GM18868 (cell line): Measurements from ENCODE around the gene TWIST2.

Experiments used
- ATAC-seq: cut with Tn5 transposase; IDR thresholded peaks from one replicate; pipeline ENCODE4 v1.9.1; 2021; ENCODE audit warnings: mild to moderate bottlenecking, moderate library complexity; ENCODE audit not compliant: unreplicated experiment

The TWIST2 gene

GRCh38 chr2:238887616-238888015, 39.7 kb downstream of the TWIST2 start:
- ATAC-seq, result no peak

DNA sequence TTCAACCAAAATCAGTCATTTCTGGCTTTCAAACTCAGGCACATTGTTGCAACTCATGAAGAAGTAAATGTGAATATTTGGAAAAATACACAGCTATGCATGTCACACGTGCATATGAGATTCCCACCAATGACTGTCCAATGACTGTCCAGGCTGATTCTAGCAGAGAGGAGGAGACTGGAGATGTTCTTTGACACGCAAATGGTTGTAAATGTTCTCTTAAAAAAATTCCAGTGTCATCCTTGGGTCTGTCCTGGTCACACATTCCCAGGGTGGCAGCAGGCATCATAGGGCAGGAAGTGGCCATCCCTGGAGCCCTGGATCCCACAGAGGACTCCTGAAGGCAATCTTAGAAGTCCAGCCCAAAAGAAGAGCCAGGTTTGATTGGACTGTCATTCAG, 40.9 kb downstream of the TWIST2 start:
- ATAC-seq, result no peak

DNA sequence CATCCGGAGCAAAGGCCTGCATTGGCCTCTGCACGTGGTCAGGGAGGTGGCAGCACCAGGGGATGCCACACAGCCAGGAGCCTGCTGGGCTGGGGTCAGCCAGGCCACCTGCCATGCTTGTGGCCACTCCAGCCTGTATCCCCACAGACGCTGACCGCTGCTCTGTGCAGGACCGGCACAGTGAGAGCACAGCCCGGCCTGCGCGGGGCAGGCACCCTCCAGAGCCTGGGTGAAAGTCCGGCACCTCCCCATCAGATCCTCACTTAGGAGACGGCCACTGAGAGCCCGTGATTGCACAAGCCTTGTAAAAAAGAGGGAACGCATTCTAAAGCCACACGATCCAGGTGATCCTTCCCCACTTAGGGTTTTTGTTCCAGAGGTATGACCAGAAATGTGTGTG, 42.2 kb downstream of the TWIST2 start:
- no peak for ATAC-seq

DNA sequence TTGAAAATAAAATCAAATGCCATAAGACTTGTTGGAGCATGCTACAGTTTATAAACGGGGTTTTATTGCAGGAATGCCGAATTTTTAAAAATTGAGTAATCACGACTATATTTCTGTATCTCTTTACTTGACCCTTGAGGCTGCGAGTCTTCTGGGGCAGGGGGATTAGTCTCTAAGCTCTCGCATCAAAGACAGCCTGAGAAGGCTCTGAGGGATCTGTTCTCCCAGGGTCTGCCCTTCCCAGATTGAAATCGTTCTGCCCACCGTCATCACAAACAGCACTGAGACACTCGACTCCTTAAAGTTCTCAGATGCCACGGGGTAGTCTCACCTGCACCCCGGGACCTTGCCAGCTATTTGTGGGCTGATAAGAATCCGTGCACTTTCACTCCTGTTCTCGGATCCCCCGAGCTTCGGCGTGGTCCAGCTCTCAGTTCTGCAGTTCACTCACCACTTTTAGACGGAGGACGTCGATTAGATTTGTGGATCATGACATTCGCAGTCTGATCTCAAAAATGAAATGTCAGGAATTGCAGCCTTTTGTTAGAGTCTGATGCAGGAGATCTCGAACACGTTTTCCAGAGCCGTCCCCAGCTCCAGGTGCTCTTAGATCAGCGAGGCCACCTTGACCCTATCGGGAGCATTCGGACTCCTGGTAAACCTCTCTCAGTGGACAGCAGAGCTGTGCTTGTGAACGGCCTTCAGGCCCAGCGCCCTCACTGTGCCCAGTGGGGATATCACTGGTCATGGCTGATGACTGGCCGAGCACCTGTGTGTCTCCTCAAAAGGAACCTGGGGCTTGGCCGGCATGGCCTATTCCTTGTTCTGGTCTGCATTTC, 43.0 kb downstream of the TWIST2 start:
- no peak for ATAC-seq

DNA sequence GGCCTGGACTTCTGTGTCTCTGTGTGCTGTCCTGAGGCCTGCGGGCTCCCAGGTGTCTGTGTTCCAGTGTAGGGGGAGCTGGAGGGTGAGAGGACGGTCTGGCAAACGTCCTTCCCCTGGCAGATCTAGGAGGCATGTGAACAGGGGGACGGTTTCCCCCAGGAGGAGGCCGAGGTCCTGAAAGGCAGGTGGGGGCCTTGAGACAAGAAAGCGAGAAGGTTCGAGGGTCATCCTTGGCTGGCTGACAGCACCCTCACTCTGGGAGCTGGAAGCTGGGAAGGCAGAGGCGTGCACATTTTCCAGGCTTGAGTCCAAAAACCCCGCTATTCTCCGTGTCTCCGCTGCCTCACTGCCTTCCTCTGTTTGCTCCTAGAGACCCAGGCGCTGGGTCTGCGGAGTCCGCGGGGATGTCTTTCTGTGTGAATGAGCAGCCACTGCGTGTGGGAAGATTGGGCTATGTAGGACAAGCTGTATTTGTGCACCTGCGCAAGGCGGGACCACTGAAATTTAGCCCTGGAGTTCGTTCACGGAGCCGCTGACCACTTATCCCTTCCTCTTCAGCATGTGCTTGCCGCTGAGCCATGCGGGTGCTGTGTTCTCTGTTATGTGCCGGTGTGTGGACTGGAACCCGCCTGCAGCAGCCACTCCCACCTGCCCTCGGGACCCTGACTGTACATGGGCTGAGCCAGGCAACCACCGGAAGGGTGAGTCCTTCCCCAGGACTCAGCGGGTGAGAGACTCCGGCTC, 43.7 kb downstream of the TWIST2 start:
- no peak for ATAC-seq

DNA sequence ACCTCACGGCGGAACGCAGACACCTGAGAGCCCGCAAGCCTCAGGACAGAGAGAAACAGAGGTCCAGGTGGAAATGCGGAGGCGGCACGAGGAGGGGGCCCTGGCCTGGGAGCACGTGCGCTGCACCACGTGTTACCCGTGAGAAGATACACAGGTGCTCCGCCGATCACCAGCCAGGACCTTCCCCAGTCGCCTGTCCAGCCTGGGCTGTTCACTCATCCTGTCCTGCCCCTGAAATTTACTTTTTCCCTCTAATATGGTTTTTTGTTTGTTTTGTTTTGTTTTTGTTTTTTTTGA, 44.3 kb downstream of the TWIST2 start:
- ATAC-seq, result no peak

DNA sequence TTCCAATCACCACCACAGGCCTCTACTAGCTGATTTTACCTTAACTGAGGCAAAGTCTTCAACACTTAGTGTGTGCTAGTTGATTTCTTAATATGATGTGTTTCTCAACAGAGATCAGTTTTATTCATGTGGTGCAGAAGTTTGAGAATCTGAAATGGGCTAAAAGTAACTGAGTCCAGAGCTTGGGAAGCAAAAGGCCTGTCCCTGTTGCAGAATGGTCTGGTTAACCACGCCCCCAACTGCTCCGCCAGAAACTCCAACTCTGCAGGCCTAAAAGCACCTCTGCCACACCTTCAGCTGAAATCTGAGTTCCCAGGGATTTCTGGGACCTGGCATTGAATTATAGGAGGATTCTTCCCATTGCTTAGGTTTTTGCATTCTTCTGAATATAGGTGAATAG, 44.9 kb downstream of the TWIST2 start:
- no peak for ATAC-seq

DNA sequence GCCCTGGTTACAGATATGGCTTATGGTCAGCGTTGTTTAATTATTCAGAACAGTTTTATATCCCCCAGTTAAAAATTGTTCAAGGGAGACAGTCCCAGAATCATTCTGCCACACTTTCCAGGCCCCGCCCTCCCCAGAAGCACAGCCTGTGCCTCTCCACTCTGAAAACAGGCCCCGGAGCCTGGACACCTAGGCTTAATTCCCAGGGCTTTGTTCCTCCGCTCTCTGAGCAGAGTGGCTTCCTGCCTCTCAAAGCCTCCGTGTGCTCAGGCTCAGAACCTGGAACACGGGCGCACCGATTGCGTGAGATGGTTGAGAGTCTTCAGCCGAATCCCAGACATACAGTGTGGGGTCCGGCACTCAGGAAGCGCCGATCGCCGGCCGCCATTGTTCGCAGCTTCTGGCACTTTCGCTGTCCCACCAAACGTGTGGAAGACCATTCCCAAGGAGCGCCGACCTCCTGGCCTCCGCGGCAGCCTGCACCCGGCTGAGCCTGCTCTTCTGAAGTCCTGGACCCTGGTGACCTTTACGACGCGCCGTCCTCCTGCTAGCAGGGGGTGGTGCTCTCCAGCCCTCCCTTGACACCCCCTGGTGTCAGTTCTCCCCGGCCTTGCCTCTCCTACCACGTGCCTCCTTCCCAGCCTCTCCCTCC, 45.6 kb downstream of the TWIST2 start:
- ATAC-seq, result no peak

DNA sequence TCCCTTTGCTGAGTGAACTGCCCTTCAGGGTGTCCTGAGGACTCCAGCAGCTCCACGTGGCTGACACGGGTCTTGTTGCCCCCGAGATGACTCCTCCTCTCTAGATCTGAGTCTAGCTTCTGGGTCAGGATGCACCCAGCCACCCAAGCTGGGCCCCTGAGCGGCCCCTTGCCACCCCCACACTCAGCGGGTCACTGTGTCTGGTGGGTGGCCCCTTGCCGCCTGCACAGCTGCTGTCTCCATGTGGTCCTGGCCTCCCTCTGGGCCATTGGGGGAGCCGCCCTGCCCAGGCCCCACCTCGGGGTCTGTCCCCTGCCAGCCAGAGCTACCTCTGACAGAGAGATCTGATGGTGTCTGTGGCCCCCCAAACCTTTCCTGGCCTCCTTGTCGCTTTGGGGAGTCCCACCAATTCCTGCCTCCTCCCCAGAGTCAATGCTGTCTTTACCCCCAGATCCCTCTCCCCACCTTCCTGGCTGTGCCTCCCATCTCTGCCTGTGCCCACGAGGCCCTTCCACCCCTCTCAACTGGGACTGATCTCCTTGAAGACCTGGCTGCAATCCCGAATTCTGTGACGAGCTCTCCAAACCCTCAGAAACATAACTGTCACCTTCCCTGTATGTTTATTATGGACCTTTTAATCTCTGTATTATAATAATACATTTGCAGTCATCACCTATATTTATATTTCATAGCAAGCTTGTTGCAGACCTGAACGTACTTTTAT, 46.5 kb downstream of the TWIST2 start:
- ATAC-seq, result no peak

DNA sequence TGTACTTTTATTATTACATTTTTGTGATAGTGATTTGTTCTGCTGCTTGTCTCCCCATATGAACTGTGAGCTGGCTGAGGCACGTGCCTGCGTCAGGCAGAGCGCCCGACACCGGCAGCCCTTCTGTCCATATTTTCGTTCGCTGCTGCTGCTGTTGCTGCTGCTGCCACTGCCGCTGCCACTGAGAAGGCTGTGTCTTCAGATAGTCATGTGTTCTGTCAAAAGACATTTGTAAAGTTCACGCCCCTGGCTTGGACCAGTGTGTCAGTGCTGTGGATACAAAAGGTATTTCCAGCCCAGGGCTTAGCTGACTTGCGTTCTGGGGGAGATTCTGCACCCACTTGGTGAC, 47.0 kb downstream of the TWIST2 start:
- no peak for ATAC-seq

DNA sequence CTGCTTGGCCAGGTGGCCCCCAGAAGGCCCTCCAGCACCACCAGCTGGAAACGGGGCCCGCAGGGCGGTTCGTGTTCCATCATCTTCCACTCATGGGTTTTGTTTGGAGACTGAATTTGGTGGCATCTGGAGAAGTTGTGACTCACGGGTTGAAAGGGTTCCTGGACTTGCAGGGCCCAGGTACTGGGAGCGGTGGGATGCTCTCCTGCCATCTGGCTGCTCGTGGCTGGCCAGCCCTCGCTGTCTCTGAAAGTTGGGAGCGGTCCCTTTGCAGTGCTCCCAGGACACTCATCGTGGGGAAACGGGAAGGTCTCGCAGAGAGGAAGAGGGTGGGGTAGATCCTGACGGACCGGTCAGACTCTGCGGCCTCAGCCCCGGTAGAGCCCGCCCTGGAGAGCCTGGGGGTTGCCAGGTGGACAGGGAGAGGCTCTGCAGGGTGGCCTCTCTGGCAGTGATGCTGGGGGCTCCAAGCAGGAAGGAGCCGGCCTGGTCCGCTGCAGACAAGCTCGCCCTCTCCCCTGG, 47.5 kb downstream of the TWIST2 start:
- ATAC-seq, result no peak

DNA sequence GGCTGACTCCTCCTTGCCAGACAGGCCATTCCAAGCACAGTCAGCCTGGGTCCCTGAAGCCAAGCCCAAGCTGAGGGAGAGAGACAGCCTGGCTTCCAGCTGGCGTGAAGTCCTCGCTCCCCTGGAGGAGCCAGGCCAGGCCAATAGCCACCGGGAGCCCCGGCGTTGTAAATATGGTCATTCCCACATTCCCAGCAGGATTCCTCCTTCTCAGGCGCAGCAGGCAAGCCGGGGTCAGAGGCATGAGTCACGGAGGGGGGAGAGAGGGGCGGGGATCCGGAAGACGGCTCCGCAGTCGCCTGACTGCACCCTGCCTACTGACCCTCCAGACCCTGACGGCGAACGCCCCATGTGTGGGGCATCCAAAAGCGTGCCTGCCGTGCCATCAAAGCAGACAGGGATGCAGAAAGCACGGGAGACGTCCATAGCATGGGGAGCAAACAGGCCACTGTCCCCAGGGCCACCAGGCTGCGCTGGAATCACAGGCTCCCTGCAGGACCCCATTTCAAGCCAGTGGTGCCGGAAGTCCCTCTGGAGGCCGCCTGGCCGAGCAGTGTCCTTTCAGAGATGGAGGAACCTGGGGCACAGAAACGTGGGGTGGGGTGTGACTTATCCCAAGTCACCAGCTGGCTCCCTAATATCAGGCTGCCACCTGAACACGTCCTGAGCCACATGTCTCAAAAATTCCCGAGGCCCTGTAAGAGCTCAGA, 48.2 kb downstream of the TWIST2 start:
- no peak for ATAC-seq

- no peak for ATAC-seq
Observed at GRCh38 chr2:238896641-238897040, 48.8 kb downstream of the TWIST2 start.

DNA sequence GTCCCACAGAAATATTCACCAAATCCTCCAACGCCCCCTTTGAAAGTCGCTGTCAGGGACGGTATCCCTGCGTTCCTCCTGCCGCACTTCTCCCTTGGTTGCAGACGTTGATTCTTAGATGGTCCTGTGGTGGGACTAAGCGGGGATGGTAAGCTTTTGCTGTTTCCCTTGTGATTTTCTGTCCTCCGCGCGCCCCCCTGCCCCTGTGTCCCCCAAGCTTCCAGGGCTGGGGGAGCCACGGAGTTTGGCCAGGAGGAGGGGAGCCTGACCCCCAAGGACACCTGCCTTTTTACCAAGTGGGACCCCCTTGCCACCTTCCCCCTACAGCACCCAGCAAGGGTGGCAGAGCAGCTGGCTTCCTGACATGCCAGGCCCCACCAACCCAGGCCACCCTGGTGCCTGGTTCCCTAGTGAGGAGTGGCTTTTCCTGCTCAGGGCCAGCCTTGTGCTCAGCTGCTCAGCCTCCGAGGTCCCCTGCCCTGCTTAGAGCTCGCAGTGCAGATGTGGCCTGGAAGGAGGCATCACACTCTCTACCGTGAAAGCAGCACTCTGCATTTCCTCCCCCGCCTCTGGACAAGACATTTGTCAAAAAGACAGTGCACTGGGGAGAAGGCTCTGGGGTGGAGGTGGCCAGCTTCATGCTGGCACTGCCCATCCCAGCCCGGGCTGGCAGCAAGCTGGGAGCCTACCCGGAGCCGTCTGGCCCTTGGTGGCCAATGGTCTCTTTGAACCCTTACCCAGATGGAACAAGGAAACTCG, 49.4 kb downstream of the TWIST2 start:
- ATAC-seq, result no peak

DNA sequence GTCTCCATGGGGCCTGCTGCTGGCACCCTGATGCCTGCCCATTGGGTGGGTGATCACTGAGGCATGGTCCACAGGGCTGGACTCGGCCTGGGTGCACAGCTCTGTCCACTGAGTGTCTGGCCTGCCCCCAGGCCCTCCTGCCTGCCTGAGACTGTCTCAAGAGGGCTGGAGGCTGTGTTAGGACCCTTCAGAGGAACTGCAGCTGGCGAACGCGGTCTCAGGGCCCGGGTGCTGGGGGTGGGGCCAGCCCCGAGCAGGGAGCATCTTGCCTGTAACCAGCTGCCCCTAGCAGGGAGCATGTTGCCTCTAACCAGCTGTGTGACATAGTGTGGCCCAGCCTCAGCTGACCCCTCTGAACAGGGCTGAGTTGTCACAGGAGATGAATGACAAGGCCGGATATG, 50.0 kb downstream of the TWIST2 start:
- ATAC-seq, result no peak

DNA sequence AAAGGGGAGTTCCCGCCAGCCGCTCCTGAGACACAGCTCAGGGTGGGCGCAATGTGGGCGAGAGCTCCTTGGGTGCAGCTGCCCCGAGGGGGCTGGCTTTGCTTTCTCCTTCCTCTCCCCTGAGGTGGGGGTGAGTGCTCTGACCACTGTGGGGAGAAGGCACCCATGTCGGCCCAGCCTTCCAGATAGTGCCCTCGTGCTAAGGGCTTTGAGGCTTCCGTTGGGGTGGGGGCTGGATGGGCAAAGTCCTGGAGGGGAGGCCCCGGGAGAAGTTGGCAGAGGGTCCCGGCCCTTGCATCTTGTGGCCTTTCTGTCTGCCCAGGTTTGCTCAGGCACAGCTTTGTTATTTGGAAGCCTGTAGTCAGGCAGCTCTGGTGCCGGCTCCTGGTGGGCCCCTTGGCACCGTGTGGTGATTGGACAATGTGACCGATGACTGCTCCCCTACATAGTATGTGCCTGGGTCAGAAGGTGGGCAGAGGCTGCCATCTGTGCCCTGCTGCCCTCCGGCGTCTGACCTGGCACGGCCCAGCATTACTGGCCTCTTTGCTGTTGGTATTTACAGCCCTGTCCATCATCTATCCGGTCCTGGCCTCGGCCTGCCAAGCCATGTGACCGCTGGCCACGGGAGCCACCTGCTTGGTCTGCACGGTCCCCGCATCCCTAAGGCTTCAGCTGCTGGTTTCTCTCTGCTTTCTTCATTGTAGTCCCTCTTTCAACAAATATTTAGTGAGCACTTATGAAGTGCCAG, 50.8 kb downstream of the TWIST2 start:
- ATAC-seq, result no peak

DNA sequence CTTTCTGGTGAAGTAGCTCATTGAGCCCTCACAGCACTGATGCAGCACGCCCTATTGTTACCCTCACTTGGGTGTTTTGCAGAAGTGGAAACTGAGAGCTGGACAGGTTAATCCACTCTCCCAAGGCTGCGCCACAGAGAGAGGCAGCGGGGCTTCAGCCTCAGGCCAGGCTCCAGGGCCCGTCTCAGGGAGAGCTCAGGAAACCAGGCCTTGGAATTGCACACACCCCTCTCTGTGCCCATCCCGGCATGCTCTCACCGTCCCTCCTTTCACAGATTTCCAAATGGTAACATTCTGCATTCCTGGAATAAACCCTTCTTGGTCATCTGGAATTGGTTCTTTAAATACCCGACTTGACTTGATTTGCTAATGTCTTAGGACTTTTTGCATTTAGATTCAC, 51.5 kb downstream of the TWIST2 start:
- no peak for ATAC-seq

GRCh38 chr2:238900511-238900910, 52.6 kb downstream of the TWIST2 start:
- ATAC-seq, result no peak

DNA sequence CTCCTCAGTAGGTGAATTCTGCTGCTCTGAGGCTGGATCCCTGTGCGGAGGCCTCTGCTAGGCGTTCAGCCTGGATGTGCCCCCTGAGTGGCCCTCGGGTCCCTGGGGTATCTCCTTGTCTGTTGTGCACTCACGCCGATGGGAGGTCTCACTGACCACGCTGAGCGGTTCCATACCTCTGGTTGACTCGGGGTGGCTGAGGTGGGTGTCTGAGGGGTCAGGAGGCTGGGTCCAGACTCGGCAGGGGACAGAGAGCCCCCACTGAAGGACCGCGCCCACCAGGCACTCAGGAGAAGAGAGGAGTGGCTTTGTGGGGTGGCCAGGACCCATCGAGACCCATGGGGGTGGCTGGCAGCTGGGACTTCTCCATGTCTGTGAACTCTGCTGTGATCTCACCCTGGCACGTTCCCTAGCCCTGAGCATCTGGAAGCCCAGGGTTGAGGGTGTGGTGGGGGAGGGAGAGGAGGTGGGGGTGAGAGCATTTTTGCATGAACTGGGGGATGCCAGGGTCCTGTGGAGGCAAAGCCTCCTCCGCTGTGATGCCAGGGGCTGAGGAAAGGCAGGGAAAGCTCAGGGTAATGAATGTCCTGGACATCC, 53.7 kb downstream of the TWIST2 start:
- no peak for ATAC-seq
